MCF 10A (cell line): ENCODE measurements around the gene PDZD11. TPM values are rescaled to one million over a fixed set of nuclear protein-coding genes. Genes with fewer than 3 reads are reported as not detected.
"Not testable (repeated sequence)": the region's sequence is repeated elsewhere in the genome, so short reads cannot be mapped to it uniquely, and the experiment has no call there.

ENCODE experiments used
- BruUV-seq: library from RNA; stranded (reverse); fragments of 400-500 nt; replicated peaks from 2 replicates; lab custom pipeline; 2021; lab: Mats Ljungman, UMichigan
- CTCF ChIA-PET: fragments of 300-600 bp; sonication (Branson Sonifier 250); formaldehyde crosslinking; extraction: SDS; loops from one replicate; lab custom pipeline; 2021; ENCODE audit warnings: antibody characterized with exemption, inconsistent platforms; lab: Yijun Ruan, JAX
- POLR2A ChIA-PET: fragments of 300-600, 350-650 bp; sonication (Branson Sonifier 250); formaldehyde crosslinking; extraction: SDS; loops from one replicate; lab custom pipeline; 2020; ENCODE audit warnings: antibody characterized with exemption, inconsistent platforms; lab: Yijun Ruan, JAX
- DNase-seq: peaks from one replicate; pipeline ENCODE4 v3.0.0-alpha.2; 2018; ENCODE audit not compliant: unreplicated experiment
- H3K27ac Mint-ChIP-seq: one replicate; pipeline ENCODE4 v1.8.0; 2022; ENCODE audit warnings: mild to moderate bottlenecking, low read depth, mixed read lengths; ENCODE audit not compliant: unreplicated experiment
- H3K27me3 Mint-ChIP-seq: one replicate; pipeline ENCODE4 v1.8.0; 2022; ENCODE audit warnings: mixed read lengths; ENCODE audit not compliant: insufficient read depth, unreplicated experiment
- H3K36me3 Mint-ChIP-seq: one replicate; pipeline ENCODE4 v1.8.0; 2022; ENCODE audit warnings: mild to moderate bottlenecking, moderate library complexity, mixed read lengths; ENCODE audit not compliant: insufficient read depth, unreplicated experiment
- H3K4me1 Mint-ChIP-seq: one replicate; pipeline ENCODE4 v1.8.0; 2022; ENCODE audit warnings: mixed read lengths; ENCODE audit not compliant: insufficient read depth, unreplicated experiment
- H3K4me3 Mint-ChIP-seq: one replicate; pipeline ENCODE4 v1.8.0; 2022; ENCODE audit warnings: mild to moderate bottlenecking, moderate library complexity, mixed read lengths; ENCODE audit not compliant: unreplicated experiment
- H3K9me3 Mint-ChIP-seq: one replicate; pipeline ENCODE4 v1.8.0; 2022; ENCODE audit warnings: mixed read lengths; ENCODE audit not compliant: unreplicated experiment
- CTCF ChIP-seq: fragments of 200-600 bp; IDR thresholded peaks from one replicate; pipeline ENCODE4 v1.8.0; 2022; ENCODE audit warnings: antibody characterized with exemption, mild to moderate bottlenecking; ENCODE audit not compliant: unreplicated experiment
- intact Hi-C: fragments of 100-400 bp; cut with micrococcal nuclease; formaldehyde crosslinking; loops from 2 replicates; pipeline ENCODE4 v1.14.1; 2022
- total RNA-seq: library from RNA; stranded (reverse); gene quantifications from 2 replicates; pipeline ENCODE4 v1.2.3, GENCODE V29; 2022

Gene PDZD11
- total RNA-seq, 1 experiment from 2014 or later = 51.9 TPM

- H3K4me3 Mint-ChIP-seq = no peak overlapping the region
- no peak for TF ChIP-seq CTCF
- peaks cover 7% of the 10 kb centered on the region for H3K4me1 Mint-ChIP-seq
- BruUV-seq = TSS peak; percentile 75
- CTCF ChIA-PET = interaction anchor here (0.5 to 1.8 kb wide), 4 partner anchors 8 to 163 kb away, joined by 3 to 6 read pairs (median 4); no protein-coding TSS in a partner anchor
- peak overlapping the region; percentile 81 for H3K27ac Mint-ChIP-seq
- POLR2A ChIA-PET = interaction anchor here (0.7 to 1.2 kb wide), 4 partner anchors 13 to 148 kb away, joined by 3 read pairs; partner anchors contain the start of genes KIF4A and PDZD11
- intact Hi-C loops = no loop called here
- H3K36me3 Mint-ChIP-seq = no peaks in the 10 kb centered on the region
- peak; percentile 43 for DNase-seq
- H3K27me3 Mint-ChIP-seq = peaks cover 54% of the 10 kb centered on the region
- H3K9me3 Mint-ChIP-seq = no peaks in the 10 kb centered on the region
Measured at GRCh38 chrX:70253377-70254062, 36.2 kb downstream of the PDZD11 start.

- peaks cover 54% of the 10 kb centered on the region for H3K27me3 Mint-ChIP-seq
- peaks cover 7% of the 10 kb centered on the region for H3K4me1 Mint-ChIP-seq
- TF ChIP-seq CTCF = no peak
- ChIA-PET POLR2A (no interaction called here), CTCF (interaction anchor here (0.8 to 0.9 kb wide), 2 partner anchors 7 to 56 kb away, joined by 3 read pairs; no protein-coding TSS in a partner anchor)
- H3K36me3 Mint-ChIP-seq = no peaks in the 10 kb centered on the region
- DNase-seq = no peak
- no peak overlapping the region for H3K27ac Mint-ChIP-seq
- BruUV-seq = no TSS peak
- H3K9me3 Mint-ChIP-seq = no peaks in the 10 kb centered on the region
- intact Hi-C loops = no loop called here
- no peak overlapping the region for H3K4me3 Mint-ChIP-seq
Measured at GRCh38 chrX:70252491-70252890, 37.2 kb downstream of the PDZD11 start.

GRCh38 chrX:70247252-70247651 lies 42.5 kb downstream of the PDZD11 start:
- H3K9me3 Mint-ChIP-seq = no peaks in the 10 kb centered on the region
- CTCF ChIA-PET = no interaction called here
- DNase-seq = no peak
- H3K27me3 Mint-ChIP-seq = peaks cover 11% of the 10 kb centered on the region
- intact Hi-C loops = no loop called here
- BruUV-seq = no TSS peak
- TF ChIP-seq CTCF = no peak
- no peak overlapping the region for H3K4me3 Mint-ChIP-seq
- no peak overlapping the region for H3K27ac Mint-ChIP-seq
- no peaks in the 10 kb centered on the region for H3K36me3 Mint-ChIP-seq
- POLR2A ChIA-PET = no interaction called here
- H3K4me1 Mint-ChIP-seq = no peaks in the 10 kb centered on the region

- ChIA-PET CTCF (interaction anchor here (1.1 kb wide), 1 partner anchor 8 kb away, joined by 3 read pairs; no protein-coding TSS in a partner anchor), POLR2A (no interaction called here)
- H3K4me1 Mint-ChIP-seq = no peaks in the 10 kb centered on the region
- H3K36me3 Mint-ChIP-seq = no peaks in the 10 kb centered on the region
- no peak overlapping the region for H3K27ac Mint-ChIP-seq
- no peaks in the 10 kb centered on the region for H3K9me3 Mint-ChIP-seq
- BruUV-seq = no TSS peak
- intact Hi-C loops = no loop called here
- DNase-seq = no peak
- peaks cover 15% of the 10 kb centered on the region for H3K27me3 Mint-ChIP-seq
- no peak for TF ChIP-seq CTCF
- no peak overlapping the region for H3K4me3 Mint-ChIP-seq
Measured at GRCh38 chrX:70244881-70245280, 44.8 kb downstream of the PDZD11 start.

GRCh38 chrX:70243601-70244000 lies 46.1 kb downstream of the PDZD11 start:
- H3K4me3 Mint-ChIP-seq, intact Hi-C loops, POLR2A ChIA-PET, CTCF ChIA-PET, H3K27ac Mint-ChIP-seq, H3K36me3 Mint-ChIP-seq, BruUV-seq, H3K9me3 Mint-ChIP-seq, H3K4me1 Mint-ChIP-seq: not testable (repeated sequence)
- peak; percentile 24 for DNase-seq
- peaks cover 12% of the 10 kb centered on the region for H3K27me3 Mint-ChIP-seq
